Stimulated activated CD8-positive, alpha-beta memory T cell treated with anti-CD3 and anti-CD28 coated beads, Interleukin-7, amount 100 ng/mL, for 1 hour (primary cell): Measurements from ENCODE around the gene SOS2.
"Not testable (repeated sequence)": the region's sequence is repeated elsewhere in the genome, so short reads cannot be mapped to it uniquely, and the experiment has no call there.

ENCODE experiments used
- DNase-seq, 2 donors: peaks; one replicate each; pipeline ENCODE4 v3.0.0-alpha.2; 2020; ENCODE audit warnings: low read depth in 2 of 2

Gene SOS2

GRCh38 chr14:50225974-50226297 lies 5.4 kb downstream of the SOS2 start:
- no peak for DNase-seq

- no peak for DNase-seq
Observed at GRCh38 chr14:50225067-50225973, 6.1 kb downstream of the SOS2 start.

GRCh38 chr14:50222055-50222613 lies 9.2 kb downstream of the SOS2 start:
- no peak for DNase-seq

GRCh38 chr14:50218501-50218900 lies 12.9 kb downstream of the SOS2 start:
- DNase-seq = no peak

GRCh38 chr14:50215416-50215815 lies 16.0 kb downstream of the SOS2 start:
- DNase-seq = no peak

GRCh38 chr14:50213795-50214194 lies 17.6 kb downstream of the SOS2 start:
- DNase-seq = no peak

- DNase-seq = no peak
Observed at GRCh38 chr14:50212726-50213125, 18.7 kb downstream of the SOS2 start.

- DNase-seq = no peak
Observed at GRCh38 chr14:50210074-50210473, 21.3 kb downstream of the SOS2 start.

GRCh38 chr14:50198499-50198898 lies 32.9 kb downstream of the SOS2 start:
- no peak for DNase-seq

- DNase-seq = no peak
Observed at GRCh38 chr14:50191499-50191898, 39.9 kb downstream of the SOS2 start.

- no peak for DNase-seq
Observed at GRCh38 chr14:50186107-50186506, 45.3 kb downstream of the SOS2 start.

- DNase-seq = no peak
Observed at GRCh38 chr14:50173891-50174290, 57.5 kb downstream of the SOS2 start.

GRCh38 chr14:50171895-50172294 lies 59.5 kb downstream of the SOS2 start:
- DNase-seq = no peak

- not testable (repeated sequence) for DNase-seq
Observed at GRCh38 chr14:50167381-50167780, 64.0 kb downstream of the SOS2 start.

- no peak for DNase-seq
Observed at GRCh38 chr14:50156111-50156510, 75.3 kb downstream of the SOS2 start.

GRCh38 chr14:50148799-50149198 lies 82.6 kb downstream of the SOS2 start:
- DNase-seq = no peak

GRCh38 chr14:50139192-50139591 lies 92.2 kb downstream of the SOS2 start:
- no peak for DNase-seq

GRCh38 chr14:50127802-50128201 lies 103.6 kb downstream of the SOS2 start:
- no peak for DNase-seq

GRCh38 chr14:50123062-50123461 lies 108.3 kb downstream of the SOS2 start:
- no peak for DNase-seq

GRCh38 chr14:50122291-50122690 lies 109.1 kb downstream of the SOS2 start:
- no peak for DNase-seq

- DNase-seq = no peak
Observed at GRCh38 chr14:50121486-50121885, 109.9 kb downstream of the SOS2 start.

GRCh38 chr14:50117456-50117855 lies 113.9 kb downstream of the SOS2 start:
- no peak for DNase-seq

GRCh38 chr14:50116966-50117365 lies 114.4 kb downstream of the SOS2 start:
- no peak for DNase-seq
